ENCODE measurements around the gene PHF23.

Gene PHF23

DNA sequence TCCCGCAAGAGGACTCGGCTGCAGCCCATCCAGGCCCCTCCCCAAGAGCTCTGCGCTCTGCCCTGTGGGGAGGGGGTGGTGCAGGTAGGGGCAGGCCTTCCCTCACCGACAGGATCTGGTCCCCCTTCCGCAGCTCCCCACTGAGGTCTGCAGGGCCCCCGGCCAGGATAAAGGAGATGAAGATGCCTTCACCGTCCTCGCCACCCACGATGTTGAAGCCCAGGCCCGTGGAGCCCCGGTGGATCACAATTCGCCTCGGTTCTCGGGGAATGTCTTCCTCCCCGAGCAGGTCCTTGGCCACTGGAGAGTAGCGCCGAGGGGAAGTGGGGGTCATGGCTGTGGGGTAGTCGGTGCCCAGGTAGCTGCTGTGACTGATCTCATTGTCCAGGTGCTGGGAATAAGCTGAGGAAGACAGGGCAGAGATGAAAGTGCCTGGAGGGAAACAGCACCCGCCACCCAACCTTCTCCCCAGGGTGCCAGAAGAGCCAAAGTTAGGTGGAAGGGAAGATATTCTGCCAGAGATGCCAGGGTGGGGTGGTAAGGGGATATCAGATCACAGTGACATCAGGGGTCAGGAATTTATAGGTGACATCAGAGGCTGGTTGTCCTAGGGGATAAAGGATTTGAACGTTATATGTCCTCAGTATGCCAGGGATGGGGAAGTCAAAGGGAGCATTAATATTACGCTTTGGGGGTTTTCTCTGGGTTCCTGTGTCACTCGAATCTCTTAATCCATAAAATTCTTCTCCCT lies 42.4 kb downstream of the PHF23 start:
- no peak for DNase-seq

DNA sequence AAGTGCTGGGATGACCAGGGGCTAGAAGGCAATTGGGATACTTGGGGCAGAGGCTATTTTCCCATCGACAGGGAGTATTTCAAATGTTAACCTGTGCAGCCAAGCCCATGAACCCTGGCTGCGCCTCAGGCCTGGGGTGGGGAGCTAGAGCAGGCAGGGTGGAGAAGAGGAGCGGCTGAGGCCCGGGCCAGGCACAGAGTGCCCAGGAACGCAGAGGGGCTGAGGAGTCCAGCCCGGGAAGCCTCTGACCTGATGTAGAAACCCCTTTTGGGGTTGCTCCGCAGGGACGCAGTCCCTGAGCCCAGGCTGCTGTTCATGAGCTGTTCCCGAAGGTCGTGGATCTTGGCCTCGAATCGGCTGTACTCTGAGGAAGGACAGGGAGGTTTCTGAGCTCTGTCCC lies 43.3 kb downstream of the PHF23 start:
- no peak for DNase-seq

DNA sequence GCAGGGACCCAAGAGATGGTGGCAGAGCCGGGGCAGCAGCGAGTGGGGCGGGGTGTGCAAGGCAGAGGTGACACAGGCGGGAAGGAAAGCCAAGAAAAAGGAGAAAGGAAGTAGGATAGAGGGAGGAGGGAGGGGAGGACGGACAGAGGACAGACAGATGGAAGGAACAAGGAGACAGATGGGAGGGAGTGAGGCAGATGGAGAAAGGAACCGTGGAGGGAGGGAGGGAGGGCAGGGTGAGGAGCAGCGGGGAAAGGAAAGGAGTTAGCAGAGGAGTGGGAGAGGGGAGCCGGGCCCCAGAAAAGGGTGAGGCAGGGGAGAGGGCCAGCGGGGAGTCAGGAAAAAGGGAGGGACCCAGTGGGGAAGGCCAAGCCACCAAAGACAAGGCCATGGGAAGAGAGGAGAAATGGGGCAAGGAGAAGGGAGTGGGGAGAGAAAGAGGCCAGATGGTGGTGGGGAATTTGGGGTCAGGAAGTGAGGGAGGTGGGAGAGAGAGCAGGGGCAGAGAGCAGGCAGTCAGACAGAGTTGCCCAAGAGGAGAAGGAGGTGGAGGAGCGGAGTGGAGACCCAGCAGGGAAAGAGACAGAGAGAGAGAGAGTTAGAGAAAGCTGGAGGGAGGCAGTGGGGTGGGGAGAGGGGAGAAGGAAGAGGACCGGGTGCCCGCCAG lies 46.9 kb downstream of the PHF23 start:
- DNase-seq, result no peak

DNA sequence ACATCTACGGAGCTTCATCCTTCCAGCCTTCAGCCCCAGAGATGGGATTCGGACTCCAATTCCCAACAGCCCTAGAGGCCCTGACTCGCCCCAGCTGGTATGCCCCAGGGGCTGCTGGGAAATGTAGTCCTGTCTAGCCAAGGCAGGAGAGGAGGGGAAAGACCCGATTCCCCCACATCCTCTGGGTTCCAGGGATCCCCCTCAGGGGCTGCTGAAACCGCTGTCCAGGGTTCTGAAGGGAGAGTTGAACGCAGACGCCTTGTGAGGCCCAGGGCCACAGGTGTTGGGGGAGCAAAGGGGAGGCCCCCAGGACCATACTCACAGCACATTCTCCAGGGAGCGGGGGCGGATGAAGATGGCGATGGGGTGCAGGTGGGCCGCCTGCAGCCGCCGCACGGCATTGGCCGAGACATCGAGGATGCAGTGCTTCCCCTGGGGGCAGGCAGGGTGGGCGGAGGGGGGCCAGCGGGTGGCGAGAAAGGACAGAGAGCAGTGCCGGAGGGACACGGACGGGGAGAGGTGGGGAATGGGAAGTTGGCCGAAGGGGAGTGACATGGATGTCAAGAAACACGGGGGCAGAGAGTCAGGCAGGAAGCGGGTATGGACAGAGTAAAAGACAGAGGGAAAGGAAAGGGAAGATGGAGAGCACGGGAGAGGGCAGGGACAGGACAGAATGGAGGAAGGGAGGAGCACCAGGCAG lies 47.5 kb downstream of the PHF23 start:
- DNase-seq, result peak; percentile 17

DNA sequence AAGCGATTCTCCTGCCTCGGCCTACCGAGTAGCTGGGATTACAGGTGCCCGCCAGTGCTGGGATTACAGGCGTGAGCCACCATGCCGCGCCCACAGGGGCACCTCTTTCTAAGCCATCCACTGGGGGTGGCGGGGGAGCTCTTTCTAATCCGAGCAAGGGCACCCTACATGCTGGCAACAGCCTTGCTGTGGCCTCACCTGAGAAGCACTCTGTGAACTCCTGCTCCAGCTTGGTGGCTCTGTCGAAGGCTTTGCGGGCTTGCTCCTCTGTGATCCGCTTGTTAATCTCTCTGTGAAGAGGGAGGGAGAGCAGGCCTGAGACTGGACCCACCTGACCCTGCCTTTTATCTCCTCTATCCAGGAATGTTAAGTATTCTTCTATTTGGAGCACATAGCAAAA lies 48.2 kb downstream of the PHF23 start:
- no peak for DNase-seq

DNA sequence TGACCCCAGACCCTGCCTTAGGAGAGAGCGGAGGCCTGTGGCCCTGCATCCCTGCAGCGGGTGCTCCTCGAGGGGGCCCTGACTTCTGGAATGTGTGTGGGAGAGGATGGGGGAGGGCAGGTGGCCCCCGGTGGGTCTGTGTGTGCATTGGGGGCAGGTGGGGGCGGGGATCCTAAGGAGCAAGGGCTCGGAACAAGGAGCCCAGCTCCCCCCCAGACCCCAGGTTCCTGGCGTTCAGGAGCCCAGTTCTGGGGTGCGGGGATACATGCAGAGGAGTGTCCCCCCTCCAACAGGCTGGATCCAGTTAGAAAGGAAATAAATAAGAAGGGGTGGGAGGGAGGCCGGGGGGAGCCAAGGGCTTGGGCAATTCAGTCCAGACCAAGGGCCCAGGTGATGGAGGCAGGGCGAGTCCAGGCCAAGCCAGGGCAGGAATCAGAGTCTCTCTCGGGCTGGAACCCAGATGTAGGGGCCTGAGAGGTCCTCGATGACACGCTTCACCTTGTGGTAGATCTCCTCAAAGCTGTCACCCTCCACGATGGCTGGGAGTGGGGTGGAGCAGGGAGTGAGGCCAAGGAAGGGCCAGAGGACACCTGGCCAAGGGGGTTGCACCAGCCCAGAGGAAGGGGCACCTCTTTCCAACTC lies 48.9 kb downstream of the PHF23 start:
- DNase-seq, result no peak

DNA sequence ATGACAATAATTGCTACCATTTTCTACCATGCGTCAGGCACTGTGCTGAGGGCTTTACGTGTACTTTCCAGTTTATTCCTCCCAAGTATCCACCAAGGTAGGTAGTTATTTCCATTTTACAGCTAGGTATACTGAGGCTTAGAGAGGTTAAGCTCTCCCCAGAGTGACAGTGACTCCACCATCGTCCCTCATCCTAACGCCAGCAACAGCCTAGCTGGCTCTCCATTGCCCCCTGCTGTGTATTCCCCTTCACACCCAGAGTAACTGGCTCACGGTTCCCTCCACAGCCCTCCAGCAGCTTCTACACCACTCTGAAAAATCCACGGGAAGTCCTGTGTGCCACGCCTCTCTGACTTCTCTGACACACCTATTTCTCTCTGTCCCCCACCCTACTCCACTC lies 53.0 kb downstream of the PHF23 start:
- DNase-seq, result peak; percentile 30
